HL-60/S4 treated with phorbol 12-myristate 13-acetate at 8.2 ng/mL for 4 days and 3 days (cell line): Measurements from ENCODE around the gene TEF.

Experiments
- in situ Hi-C: fragments of 300-500 bp; cut with MboI; formaldehyde crosslinking; loops from 2 replicates; pipeline ENCODE4 v1.15.0; 2022; ENCODE audit warnings: low sequenced_read_pairs

TEF gene

GRCh38 chr22:41380993-41381328 is 781 bp upstream of the TEF start:
- in situ Hi-C loops, result no loop called here

- in situ Hi-C loops, result no loop called here
Observed at GRCh38 chr22:41382098-41382578, 396 bp downstream of the TEF start.

GRCh38 chr22:41382610-41383009 is 868 bp downstream of the TEF start:
- in situ Hi-C loops, result no loop called here

DNA sequence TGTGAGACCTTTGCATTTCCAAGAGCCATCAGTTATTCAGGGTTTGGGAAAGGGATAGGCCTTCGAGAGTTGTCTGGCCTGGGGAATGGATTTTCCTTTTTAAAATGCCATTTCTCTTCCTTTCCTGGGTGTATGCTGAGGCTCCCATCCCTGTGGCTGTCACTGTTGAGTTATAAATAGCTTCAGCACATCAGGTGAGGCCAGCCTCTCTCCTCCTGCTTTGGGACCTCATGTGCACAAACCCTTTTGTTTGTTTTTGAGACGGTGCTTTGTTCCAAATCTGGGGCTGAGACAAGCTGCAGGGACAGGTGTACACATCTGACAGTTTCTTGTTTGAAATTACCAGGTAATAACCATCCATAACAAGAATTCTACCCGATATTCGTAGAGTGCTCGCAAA is 1.3 kb downstream of the TEF start:
- in situ Hi-C loops, result no loop called here

DNA sequence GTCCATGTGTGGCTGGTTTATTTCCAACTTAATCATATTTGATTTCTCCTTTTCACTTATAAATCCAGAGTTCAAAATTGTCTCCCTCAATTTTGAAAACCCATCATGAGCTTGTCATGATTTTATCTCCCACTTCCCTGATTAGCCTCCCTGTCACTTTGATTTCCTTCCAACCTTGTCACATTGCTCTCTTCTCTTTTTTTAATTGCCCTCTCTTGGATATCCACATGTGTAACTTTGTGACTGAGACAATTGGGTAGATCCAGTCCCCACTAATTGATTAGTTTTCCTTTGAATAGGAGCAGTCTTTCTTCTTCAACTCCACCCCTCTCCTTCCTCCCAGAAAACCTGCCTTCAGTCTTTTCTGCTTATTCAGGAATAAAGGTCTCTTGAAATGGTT is 2.4 kb downstream of the TEF start:
- in situ Hi-C loops, result no loop called here

DNA sequence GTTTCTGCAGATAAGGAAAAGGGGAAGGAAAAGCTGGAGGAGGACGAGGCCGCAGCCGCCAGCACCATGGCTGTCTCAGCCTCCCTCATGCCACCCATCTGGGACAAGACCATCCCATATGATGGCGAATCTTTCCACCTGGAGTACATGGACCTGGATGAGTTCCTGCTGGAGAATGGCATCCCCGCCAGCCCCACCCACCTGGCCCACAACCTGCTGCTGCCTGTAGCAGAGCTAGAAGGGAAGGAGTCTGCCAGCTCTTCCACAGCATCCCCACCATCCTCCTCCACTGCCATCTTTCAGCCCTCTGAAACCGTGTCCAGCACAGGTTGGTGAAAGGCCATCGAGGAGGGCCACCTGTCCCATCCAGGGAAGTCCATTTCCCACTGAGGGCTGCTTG is 5.6 kb downstream of the TEF start:
- in situ Hi-C loops, result no loop called here

GRCh38 chr22:41394012-41394356 is 12.2 kb downstream of the TEF start:
- in situ Hi-C loops, result no loop called here

DNA sequence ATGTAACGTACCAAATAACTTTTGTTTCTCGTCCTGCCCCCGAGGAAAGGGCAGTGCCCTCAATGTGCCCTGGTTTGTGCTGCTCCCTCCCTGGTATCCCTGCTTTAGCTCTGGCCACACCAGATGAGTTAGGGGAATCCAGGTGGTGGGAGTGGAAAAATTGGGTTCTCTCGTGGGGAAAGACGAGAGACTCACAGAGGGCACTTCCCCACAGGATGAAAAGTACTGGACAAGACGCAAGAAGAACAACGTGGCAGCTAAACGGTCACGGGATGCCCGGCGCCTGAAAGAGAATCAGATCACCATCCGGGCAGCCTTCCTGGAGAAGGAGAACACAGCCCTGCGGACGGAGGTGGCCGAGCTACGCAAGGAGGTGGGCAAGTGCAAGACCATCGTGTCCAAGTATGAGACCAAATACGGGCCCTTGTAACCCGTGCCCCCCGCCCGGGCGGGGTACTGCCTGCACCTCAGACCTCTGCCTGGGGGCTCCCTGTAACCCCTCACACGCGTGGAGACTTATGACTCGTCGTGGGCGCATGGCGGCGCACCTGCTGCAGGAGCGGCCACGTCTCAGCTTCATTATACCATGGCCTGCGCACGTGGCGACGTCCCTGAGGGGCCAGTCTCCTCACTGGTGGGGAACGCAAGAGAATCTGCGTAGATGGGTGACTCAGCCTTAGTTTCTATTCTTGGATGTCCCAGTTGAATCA is 13.9 kb downstream of the TEF start:
- in situ Hi-C loops, result no loop called here

GRCh38 chr22:41397143-41397811 is 15.5 kb downstream of the TEF start:
- in situ Hi-C loops, result no loop called here

- in situ Hi-C loops, result no loop called here
Observed at GRCh38 chr22:41398921-41399320, 17.2 kb downstream of the TEF start.

DNA sequence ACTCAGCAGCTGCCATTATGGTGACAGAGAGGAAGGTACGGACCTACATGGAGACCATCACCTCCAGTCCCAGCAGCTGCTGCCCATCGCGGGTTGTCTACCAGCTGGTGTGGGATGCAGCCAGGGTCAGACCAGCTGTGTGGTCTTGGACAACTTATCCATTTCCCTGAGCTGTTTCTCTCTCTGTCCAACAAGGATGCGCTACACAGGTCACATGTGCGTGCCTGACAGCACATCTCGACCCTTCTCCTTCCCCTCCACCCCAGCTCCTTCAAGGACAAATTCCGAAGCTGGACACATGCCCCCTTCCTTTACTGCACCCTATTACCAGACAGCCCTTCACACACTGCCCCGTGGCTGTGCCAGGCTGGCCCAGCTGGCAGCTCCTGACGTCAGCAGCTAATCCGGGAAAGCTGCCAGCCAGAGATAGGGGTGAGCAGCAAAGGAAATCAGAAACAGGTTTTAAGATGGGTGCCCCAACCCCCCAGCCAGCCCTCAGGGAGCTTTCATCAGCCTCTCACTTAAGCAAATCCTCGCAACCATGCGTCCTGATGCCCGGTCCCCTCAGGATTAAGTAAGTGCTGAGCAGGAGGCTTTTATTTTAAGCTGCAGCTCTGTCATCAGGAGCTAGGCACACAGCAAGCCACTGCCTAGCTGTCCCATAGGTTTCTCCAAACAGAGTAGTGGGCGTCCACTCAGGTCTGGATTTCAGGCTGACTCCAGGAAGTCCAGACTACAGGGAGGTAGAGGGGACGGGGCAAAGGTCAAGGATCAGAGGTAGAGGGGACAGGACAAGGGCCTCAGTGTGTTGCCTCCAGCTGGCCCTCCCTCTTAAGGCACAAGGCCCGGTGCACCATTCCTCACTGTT is 20.3 kb downstream of the TEF start:
- in situ Hi-C loops, result loop anchor here (10.0 kb wide), 1 partner anchor 113 kb away; no protein-coding TSS in a partner anchor

- in situ Hi-C loops, result loop anchor here (10.0 kb wide), 1 partner anchor 112 kb away; no protein-coding TSS in a partner anchor
Observed at GRCh38 chr22:41402851-41403250, 21.1 kb downstream of the TEF start.

GRCh38 chr22:41403532-41404318 is 22.0 kb downstream of the TEF start:
- in situ Hi-C loops, result loop anchor here (10.0 kb wide), 1 partner anchor 111 kb away; no protein-coding TSS in a partner anchor

DNA sequence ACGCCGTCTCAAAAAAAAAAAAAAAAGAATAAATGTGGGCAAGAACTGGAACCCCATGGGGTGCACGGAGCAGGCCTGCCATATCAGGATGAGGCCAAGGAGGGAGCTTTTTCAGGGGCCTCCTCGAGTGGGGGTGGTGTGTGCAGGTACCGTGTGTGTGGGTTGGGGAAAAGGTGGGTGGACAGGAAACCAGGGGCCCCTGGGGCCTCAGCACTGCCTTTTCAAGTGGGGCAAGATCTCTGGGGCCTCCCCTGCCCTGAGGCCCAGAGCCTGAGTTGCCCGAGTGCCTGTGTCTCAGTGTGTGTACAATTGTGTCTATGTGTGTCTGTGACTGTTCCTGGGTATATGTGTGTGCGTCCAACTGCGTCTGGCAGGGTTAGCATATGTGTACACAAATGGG is 23.8 kb downstream of the TEF start:
- in situ Hi-C loops, result loop anchor here (10.0 kb wide), 1 partner anchor 109 kb away; no protein-coding TSS in a partner anchor

- in situ Hi-C loops, result loop anchor here (10.0 kb wide), 1 partner anchor 108 kb away; no protein-coding TSS in a partner anchor
Observed at GRCh38 chr22:41406410-41406809, 24.7 kb downstream of the TEF start.

GRCh38 chr22:41407433-41407832 is 25.7 kb downstream of the TEF start:
- in situ Hi-C loops, result loop anchor here (10.0 kb wide), 1 partner anchor 107 kb away; no protein-coding TSS in a partner anchor

GRCh38 chr22:41408665-41409064 is 26.9 kb downstream of the TEF start:
- in situ Hi-C loops, result loop anchor here (10.0 kb wide), 1 partner anchor 106 kb away; no protein-coding TSS in a partner anchor

GRCh38 chr22:41410311-41410751 is 28.6 kb downstream of the TEF start:
- in situ Hi-C loops, result no loop called here

- in situ Hi-C loops, result no loop called here
Observed at GRCh38 chr22:41411021-41411851, 29.5 kb downstream of the TEF start.

DNA sequence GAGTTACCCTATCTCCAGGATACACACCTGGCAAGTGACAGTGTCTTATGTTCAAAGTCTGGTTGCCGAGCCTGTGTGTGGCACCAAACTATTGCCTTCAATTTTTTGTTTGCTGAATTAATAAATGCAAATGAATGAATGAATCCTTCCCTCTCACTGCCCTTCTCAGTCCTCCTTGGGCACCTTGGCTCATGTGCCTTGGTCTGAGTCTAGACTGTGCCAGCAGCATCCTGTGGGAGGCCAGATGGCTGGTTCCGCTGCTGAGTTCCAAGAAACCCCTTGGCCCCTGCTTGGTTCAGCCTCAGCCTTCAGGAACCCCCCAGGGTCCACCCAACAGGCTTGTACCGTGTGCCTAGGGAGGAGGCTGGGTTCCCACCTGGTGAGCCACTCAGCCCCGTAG is 33.8 kb downstream of the TEF start:
- in situ Hi-C loops, result no loop called here
